Gastrocnemius medialis (tissue), 4 donors: Measurements from ENCODE around the gene OR52E8.

ENCODE experiments used
- POLR2A ChIP-seq, 2 donors: fragments of 450-650 bp; IDR thresholded peaks; one replicate each; pipeline ENCODE4 v1.6.1; 2017; ENCODE audit warnings: antibody characterized with exemption in 2 of 2, mild to moderate bottlenecking in 2 of 2, moderate library complexity in 2 of 2
- TF ChIP-seq, protein P1 (sequence below), 5 experiments: fragments of 450-650 bp in 3 of 5; fragments of 200-600 bp in 2 of 5; sonication (generic) in 2 of 5; IDR thresholded peaks in 4 of 5; conservative IDR thresholded peaks in 1 of 5; 1 replicate in 4 of 5; 2 replicates in 1 of 5; pipeline ENCODE4 v1.5.1; 2016 to 2019; ENCODE audit warnings: antibody characterized with exemption in 5 of 5, mild to moderate bottlenecking in 3 of 5, moderate library complexity in 3 of 5

DNA sequence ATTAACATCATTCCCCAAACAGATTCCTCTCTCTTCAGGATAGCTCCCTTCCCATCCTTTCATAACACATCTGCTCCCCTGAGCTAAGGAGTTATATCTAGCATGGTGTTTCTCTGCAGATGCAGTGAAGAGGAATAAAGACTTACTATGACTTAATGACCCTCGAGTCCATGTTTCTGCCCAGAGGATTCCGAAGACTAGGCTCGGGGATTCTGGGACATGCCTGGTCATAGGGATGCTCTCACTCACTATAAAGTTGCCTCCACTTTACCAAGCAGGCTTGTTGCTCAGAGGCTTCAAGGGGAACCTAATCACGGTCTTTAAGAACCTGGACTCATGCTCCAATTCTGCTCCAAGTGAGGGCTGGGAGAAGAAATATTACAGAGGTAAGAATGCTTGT is 22.8 kb upstream of the OR52E8 start, which contains the start of gene OR52E4:
- TF ChIP-seq POLR2A (IDR thresholded peaks at IDR 0.05) = no peak
- TF ChIP-seq, protein P1, sequence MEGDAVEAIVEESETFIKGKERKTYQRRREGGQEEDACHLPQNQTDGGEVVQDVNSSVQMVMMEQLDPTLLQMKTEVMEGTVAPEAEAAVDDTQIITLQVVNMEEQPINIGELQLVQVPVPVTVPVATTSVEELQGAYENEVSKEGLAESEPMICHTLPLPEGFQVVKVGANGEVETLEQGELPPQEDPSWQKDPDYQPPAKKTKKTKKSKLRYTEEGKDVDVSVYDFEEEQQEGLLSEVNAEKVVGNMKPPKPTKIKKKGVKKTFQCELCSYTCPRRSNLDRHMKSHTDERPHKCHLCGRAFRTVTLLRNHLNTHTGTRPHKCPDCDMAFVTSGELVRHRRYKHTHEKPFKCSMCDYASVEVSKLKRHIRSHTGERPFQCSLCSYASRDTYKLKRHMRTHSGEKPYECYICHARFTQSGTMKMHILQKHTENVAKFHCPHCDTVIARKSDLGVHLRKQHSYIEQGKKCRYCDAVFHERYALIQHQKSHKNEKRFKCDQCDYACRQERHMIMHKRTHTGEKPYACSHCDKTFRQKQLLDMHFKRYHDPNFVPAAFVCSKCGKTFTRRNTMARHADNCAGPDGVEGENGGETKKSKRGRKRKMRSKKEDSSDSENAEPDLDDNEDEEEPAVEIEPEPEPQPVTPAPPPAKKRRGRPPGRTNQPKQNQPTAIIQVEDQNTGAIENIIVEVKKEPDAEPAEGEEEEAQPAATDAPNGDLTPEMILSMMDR (IDR thresholded peaks at IDR 0.05 in 4 of 5, conservative IDR thresholded peaks at IDR 0.05 in 1 of 5) = no peak
